HL-60 (cell line): ENCODE data around the gene GPC5.

Experiments used
- DNase-seq, 2 experiments: peaks; one replicate each; pipeline ENCODE4 v3.0.0-alpha.2; 2010 to 2020; ENCODE audit warnings: low read depth in 1 of 2, low spot score in 1 of 2
- H3K27ac ChIP-seq: fragments of 250-450 bp; sonication (Bioruptor Pico); replicated peaks from 2 replicates; pipeline ENCODE4 v1.5.1; 2020; ENCODE audit warnings: mild to moderate bottlenecking, moderate library complexity
- H3K27me3 ChIP-seq: fragments of 250-450 bp; sonication (Bioruptor Pico); 2 replicates; pipeline ENCODE4 v1.5.1; 2021; ENCODE audit warnings: mild to moderate bottlenecking, moderate library complexity; ENCODE audit not compliant: insufficient read depth, poor library complexity, severe bottlenecking
- H3K4me3 ChIP-seq: replicated peaks from 2 replicates; pipeline ENCODE4 v1.5.1; 2011; ENCODE audit warnings: mild to moderate bottlenecking, control low read depth, low read length; ENCODE audit not compliant: insufficient read depth
- GABPA ChIP-seq: IDR thresholded peaks from 2 replicates; pipeline ENCODE4 v1.6.1; 2012; ENCODE audit warnings: low read depth
- POLR2AphosphoS5 ChIP-seq: IDR thresholded peaks from 2 replicates; pipeline ENCODE4 v1.6.1; 2012; ENCODE audit warnings: low read depth
- REST ChIP-seq: IDR thresholded peaks from 2 replicates; pipeline ENCODE4 v1.6.1; 2012; ENCODE audit warnings: low read depth; ENCODE audit not compliant: insufficient replicate concordance
- SPI1 ChIP-seq: IDR thresholded peaks from 2 replicates; pipeline ENCODE4 v1.6.1; 2012; ENCODE audit warnings: low read depth, mild to moderate bottlenecking, borderline replicate concordance
- TF ChIP-seq, protein P1 (sequence below): IDR thresholded peaks from one replicate; pipeline ENCODE4 v1.5.1; 2011; ENCODE audit warnings: low read length, control low read depth, inconsistent platforms; ENCODE audit not compliant: insufficient read depth

GPC5 gene

DNA sequence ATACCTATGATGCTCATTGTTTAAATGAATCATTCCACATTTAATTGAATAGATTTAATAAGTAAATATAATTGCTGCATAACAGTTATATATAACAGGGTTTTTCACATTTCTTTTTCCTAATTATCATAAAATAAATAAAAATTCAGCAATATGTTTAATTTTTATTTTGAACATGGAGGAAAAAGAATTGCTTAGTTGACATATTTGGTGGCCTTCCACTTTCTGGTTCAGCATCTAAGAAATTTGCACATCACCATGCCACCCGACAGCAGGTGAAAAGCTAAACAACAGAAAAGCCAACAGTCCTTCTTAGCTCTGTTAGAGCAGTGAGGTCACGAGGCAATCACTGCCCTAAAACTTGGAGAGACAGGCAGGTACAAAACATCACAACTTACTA, 790.2 kb downstream of the GPC5 start:
- no peak for DNase-seq
- no peak overlapping the region for H3K27ac ChIP-seq
- no peaks in the 10 kb centered on the region for H3K27me3 ChIP-seq
- TF ChIP-seq REST = no peak
- no peak overlapping the region for H3K4me3 ChIP-seq

DNA sequence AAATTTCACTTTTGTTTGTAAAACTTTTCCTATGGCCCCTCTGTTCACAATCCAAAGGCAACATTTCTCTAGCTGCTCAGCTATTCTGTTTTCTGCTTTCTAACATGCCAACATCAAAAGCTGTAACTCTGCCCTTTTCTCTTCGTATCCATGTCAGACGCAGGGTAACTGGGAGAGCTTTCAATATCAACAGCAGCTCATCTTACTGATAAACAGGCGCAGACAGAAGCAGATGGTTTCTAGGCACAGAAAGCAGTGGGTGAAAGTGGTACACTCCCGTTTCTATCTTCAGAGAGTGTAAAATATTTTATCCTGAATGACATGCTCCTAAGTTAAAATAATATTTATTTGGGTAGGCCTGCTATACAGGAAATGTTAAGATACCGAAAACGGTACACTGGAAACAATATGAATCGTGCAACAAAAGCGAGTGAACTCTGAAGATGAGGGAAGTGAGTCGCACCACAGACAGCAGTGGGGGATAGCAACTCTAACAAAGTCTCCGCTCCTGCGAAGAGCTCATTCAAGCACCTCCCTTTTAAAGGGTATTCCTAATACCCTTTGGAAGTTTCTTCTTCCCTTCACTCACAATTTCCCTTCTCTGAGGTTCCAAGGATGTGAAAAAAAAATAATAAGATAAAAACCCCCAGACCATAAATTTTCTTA, 798.3 kb downstream of the GPC5 start:
- no peak overlapping the region for H3K27ac ChIP-seq
- H3K4me3 ChIP-seq = no peak overlapping the region
- no peaks in the 10 kb centered on the region for H3K27me3 ChIP-seq
- TF ChIP-seq SPI1 (no peak), GABPA (no peak), POLR2AphosphoS5 (no peak), REST (no peak)
- TF ChIP-seq, protein P1, sequence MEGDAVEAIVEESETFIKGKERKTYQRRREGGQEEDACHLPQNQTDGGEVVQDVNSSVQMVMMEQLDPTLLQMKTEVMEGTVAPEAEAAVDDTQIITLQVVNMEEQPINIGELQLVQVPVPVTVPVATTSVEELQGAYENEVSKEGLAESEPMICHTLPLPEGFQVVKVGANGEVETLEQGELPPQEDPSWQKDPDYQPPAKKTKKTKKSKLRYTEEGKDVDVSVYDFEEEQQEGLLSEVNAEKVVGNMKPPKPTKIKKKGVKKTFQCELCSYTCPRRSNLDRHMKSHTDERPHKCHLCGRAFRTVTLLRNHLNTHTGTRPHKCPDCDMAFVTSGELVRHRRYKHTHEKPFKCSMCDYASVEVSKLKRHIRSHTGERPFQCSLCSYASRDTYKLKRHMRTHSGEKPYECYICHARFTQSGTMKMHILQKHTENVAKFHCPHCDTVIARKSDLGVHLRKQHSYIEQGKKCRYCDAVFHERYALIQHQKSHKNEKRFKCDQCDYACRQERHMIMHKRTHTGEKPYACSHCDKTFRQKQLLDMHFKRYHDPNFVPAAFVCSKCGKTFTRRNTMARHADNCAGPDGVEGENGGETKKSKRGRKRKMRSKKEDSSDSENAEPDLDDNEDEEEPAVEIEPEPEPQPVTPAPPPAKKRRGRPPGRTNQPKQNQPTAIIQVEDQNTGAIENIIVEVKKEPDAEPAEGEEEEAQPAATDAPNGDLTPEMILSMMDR = no peak
- DNase-seq = no peak

GRCh38 chr13:92197669-92198068, 799.2 kb downstream of the GPC5 start:
- no peak overlapping the region for H3K4me3 ChIP-seq
- TF ChIP-seq POLR2AphosphoS5 = no peak
- TF ChIP-seq, protein P1 = no peak
- no peak for TF ChIP-seq GABPA
- no peak for TF ChIP-seq REST
- TF ChIP-seq SPI1 = no peak
- no peak for DNase-seq
- no peaks in the 10 kb centered on the region for H3K27me3 ChIP-seq
- H3K27ac ChIP-seq = no peak overlapping the region

DNA sequence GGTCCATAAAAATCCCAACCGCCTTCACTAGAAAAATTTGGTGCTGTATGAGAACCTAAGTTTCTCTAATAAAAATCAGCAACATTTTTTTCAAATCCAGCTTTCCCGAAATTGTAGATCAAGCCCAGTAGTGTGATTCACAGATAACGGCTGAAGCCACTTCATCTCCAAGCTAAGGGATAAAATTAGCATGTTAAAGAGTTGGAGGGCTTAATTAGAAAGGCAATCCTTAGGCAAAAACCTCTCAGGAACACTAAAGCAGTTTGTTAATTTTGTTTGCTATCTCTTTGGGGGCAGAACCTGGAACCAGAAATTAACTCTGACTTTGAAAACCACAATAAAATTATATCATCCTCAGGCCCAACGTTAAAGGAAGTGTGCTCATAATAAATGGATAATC, 820.2 kb downstream of the GPC5 start:
- no peak overlapping the region for H3K4me3 ChIP-seq
- TF ChIP-seq POLR2AphosphoS5 (no peak), SPI1 (no peak), REST (no peak), GABPA (no peak)
- TF ChIP-seq, protein P1 = no peak
- H3K27me3 ChIP-seq = no peaks in the 10 kb centered on the region
- no peak overlapping the region for H3K27ac ChIP-seq
- DNase-seq = no peak
